K562 (cell line): ENCODE measurements around the gene PPM1G. TPM values are rescaled to one million over a fixed set of nuclear protein-coding genes. Genes with fewer than 3 reads are reported as not detected.

Source experiments
- ATF7 ChIP-seq: fragments of 450-650 bp; IDR thresholded peaks from 2 replicates; pipeline ENCODE4 v1.7.1; 2014; ENCODE audit warnings: mild to moderate bottlenecking, moderate library complexity
- CBX2 ChIP-seq: fragments of 200-600 bp; sonication (generic); IDR thresholded peaks from one replicate; pipeline ENCODE4 v1.6.1; 2012; ENCODE audit warnings: mild to moderate bottlenecking, low read length, inconsistent platforms; ENCODE audit not compliant: insufficient read depth, poor library complexity, severe bottlenecking
- CHD1 ChIP-seq: fragments of 200-600 bp; sonication (generic); IDR thresholded peaks from one replicate; pipeline ENCODE4 v1.6.1; 2012; ENCODE audit warnings: mild to moderate bottlenecking, moderate library complexity, low read length, inconsistent platforms
- DPF2 ChIP-seq: fragments of 450-650 bp; IDR thresholded peaks from 2 replicates; pipeline ENCODE4 v1.6.1; 2016
- FIP1L1 ChIP-seq: fragments of 200-400 bp; formaldehyde crosslinking; IDR thresholded peaks from 2 replicates; pipeline ENCODE4 v1.6.1; 2018; ENCODE audit warnings: mild to moderate bottlenecking, low read depth, low read length; ENCODE audit not compliant: poor library complexity, severe bottlenecking
- GABPB2 ChIP-seq: fragments of 250-450 bp; sonication (Bioruptor Pico); conservative IDR thresholded peaks from 2 replicates; pipeline ENCODE4 v1.5.1; 2021; ENCODE audit warnings: mild to moderate bottlenecking
- HDAC3 ChIP-seq: fragments of 450-650 bp; IDR thresholded peaks from 2 replicates; pipeline ENCODE4 v1.6.1; 2018; ENCODE audit warnings: borderline replicate concordance, mild to moderate bottlenecking, moderate library complexity; ENCODE audit not compliant: partially characterized antibody
- ILF3 ChIP-seq: fragments of 450-650 bp; IDR thresholded peaks from 2 replicates; pipeline ENCODE4 v1.6.1; 2018; ENCODE audit warnings: antibody characterized with exemption, mild to moderate bottlenecking, moderate library complexity, borderline replicate concordance
- ILK ChIP-seq: fragments of 450-650 bp; IDR thresholded peaks from 2 replicates; pipeline ENCODE4 v1.6.1; 2016; ENCODE audit warnings: missing genetic modification characterization, low read depth, mild to moderate bottlenecking, missing compliant biosample characterization, moderate library complexity, borderline replicate concordance
- PHTF2 ChIP-seq: fragments of 250-450 bp; sonication (Bioruptor Pico); IDR thresholded peaks from 2 replicates; pipeline ENCODE4 v1.5.0; 2021; ENCODE audit warnings: mild to moderate bottlenecking
- PYGO2 ChIP-seq: fragments of 450-650 bp; IDR thresholded peaks from 2 replicates; pipeline ENCODE4 v1.6.1; 2016; ENCODE audit warnings: mild to moderate bottlenecking, missing genetic modification characterization, moderate library complexity, missing compliant biosample characterization
- SP2 ChIP-seq: IDR thresholded peaks from 2 replicates; pipeline ENCODE4 v1.6.1; 2011; ENCODE audit warnings: mild to moderate bottlenecking, low read depth, low read length, moderate library complexity; ENCODE audit not compliant: poor library complexity, severe bottlenecking; ENCODE audit errors: extremely low read depth
- TBP ChIP-seq: optimal IDR thresholded peaks from 2 replicates; pipeline ENCODE3; 2011; ENCODE audit warnings: low read depth, low read length, improper control_type of control experiment
- TOE1 ChIP-seq, 2 experiments: fragments of 450-650 bp in 1 of 2; sonication (generic) in 1 of 2; formaldehyde crosslinking in 1 of 2; IDR thresholded peaks; 2 replicates each; pipeline versions ENCODE4 v1.7.1 to v1.8.0; 2016 to 2022; ENCODE audit warnings: borderline replicate concordance in 2 of 2, mild to moderate bottlenecking in 2 of 2, antibody characterized with exemption in 1 of 2, inconsistent platforms in 1 of 2, low read depth in 1 of 2, missing genetic modification reagents in 1 of 2, moderate library complexity in 1 of 2
- ZNF146 ChIP-seq: IDR thresholded peaks from one replicate; pipeline ENCODE4 v1.6.1; 2018; ENCODE audit warnings: missing compliant biosample characterization; ENCODE audit not compliant: unreplicated experiment
- ZNF165 ChIP-seq: fragments of 250-450 bp; sonication (Bioruptor Pico); IDR thresholded peaks from 2 replicates; pipeline ENCODE4 v1.4.0; 2020; ENCODE audit warnings: borderline replicate concordance
- ZNF274 ChIP-seq: IDR thresholded peaks from 2 replicates; pipeline ENCODE4 v1.6.1; 2011; ENCODE audit warnings: low read depth, mild to moderate bottlenecking, low read length, moderate library complexity, borderline replicate concordance
- ZNF347 ChIP-seq: fragments of 450-650 bp; formaldehyde crosslinking; IDR thresholded peaks from 2 replicates; pipeline ENCODE4 v1.4.0; 2020; ENCODE audit warnings: low read depth, mild to moderate bottlenecking, moderate library complexity
- ZNF431 ChIP-seq: sonication (generic); formaldehyde crosslinking; IDR thresholded peaks from 2 replicates; pipeline ENCODE4 v1.8.0; 2022; ENCODE audit warnings: mild to moderate bottlenecking, missing genetic modification reagents
- ZNF444 ChIP-seq: fragments of 250-450 bp; sonication (Bioruptor Pico); IDR thresholded peaks from 2 replicates; pipeline ENCODE4 v1.4.0; 2020; ENCODE audit warnings: mild to moderate bottlenecking, moderate library complexity
- ZNF561 ChIP-seq: fragments of 450-650 bp; formaldehyde crosslinking; conservative IDR thresholded peaks from 2 replicates; pipeline ENCODE4 v1.4.0; 2020; ENCODE audit warnings: mild to moderate bottlenecking, moderate library complexity
- polyA plus RNA-seq, 8 experiments: library from polyadenylated mRNA; depleted of rRNA in 4 of 8; stranded (reverse) in 5 of 8; unstranded in 3 of 8; fragments of >200 nt; fragmentation: Nextera tagmentation in 2 of 8; fragmentation: Illumina TruSeq in 1 of 8; extraction: Ambion mirVana in 2 of 8; extraction: Trizol in 1 of 8; gene quantifications; 2 replicates each; pipeline versions ENCODE4 v1.2.1 to v1.2.3, GENCODE V29; 2011 to 2014; ENCODE audit warnings: inconsistent platforms in 1 of 8, missing spikeins in 1 of 8
- total RNA-seq, 7 experiments: library from RNA; depleted of rRNA in 6 of 7; stranded (reverse); fragments of >200 nt in 6 of 7; fragmentation: Illumina TruSeq in 2 of 7; extraction: Trizol in 2 of 7; gene quantifications; 2 replicates each; pipeline versions ENCODE4 v1.2.1 to v1.2.3, GENCODE V29; 2011 to 2021; ENCODE audit warnings: low replicate concordance in 1 of 7
- TF ChIP-seq, protein P1 (sequence below): sonication (generic); formaldehyde crosslinking; IDR thresholded peaks from 2 replicates; pipeline ENCODE4 v1.8.1; 2023; ENCODE audit warnings: mild to moderate bottlenecking, missing genetic modification reagents
- TF ChIP-seq, protein P2 (sequence below): IDR thresholded peaks from 3 replicates; pipeline ENCODE4 v1.6.1; 2011; ENCODE audit warnings: borderline replicate concordance, mild to moderate bottlenecking, moderate library complexity; ENCODE audit not compliant: insufficient read length; ENCODE audit errors: extremely low read depth

The PPM1G gene
- total and polyA plus RNA-seq, 9 of the 15 experiments (the other 6 are each of a cell fraction or from before 2014, with no cell fraction given), result 61.7 to 230 (median 153) TPM

DNA sequence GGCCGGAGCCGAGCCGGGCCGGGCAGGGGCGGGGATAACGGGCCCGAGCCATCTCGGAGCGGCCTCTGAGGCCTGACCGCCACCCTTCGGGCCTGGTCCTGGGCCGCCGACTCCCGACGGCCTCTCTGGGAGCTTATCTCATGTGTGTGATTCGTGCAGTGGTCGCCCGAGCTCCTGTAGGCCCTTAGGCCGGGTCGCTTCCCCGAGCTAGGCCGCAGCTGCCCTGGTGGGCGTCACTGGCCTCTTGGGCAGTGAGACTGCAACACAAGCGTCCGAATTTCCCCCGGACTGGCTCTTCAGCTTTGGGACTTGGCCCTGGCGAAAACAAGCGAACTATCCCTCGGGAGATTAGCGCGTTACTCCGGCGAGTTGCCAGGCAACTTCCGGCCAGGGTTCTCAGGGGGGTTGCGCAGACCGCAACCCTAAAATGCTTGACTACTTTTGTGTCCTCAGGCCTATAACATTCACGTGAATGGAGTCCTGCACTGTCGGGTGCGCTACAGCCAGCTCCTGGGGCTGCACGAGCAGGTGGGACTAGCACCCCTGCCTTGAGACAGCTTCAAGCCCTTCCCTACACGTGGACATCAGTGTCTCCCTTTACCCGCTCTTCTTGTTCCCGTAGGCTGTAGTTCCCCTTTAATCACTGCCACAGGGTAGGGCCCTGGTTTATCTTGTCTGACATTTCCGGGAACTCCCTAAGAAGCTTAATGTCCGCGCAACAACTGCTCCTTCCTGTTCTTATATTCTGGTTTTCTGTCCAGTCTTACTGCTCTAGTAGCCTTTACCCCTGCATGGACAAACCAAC, 38.4 kb downstream of the PPM1G start (continued):
- TF ChIP-seq TOE1 (IDR thresholded peaks at IDR 0.05; ENCODE audit: borderline replicate concordance), result no peak
- no peak for TF ChIP-seq TOE1 (CRISPR knock-in tag; IDR thresholded peaks at IDR 0.05; ENCODE audit: borderline replicate concordance, low read depth)
- no peak for TF ChIP-seq ZNF274
- TF ChIP-seq ATF7, result 0 out of 2 replicates have a peak, but pooled peaks have one; percentile 37
- peak; percentile 94 for TF ChIP-seq CHD1
- TF ChIP-seq DPF2, result peak; percentile 51; the same call in 1 of the 2 replicates
- TF ChIP-seq ZNF146 (CRISPR knock-in tag), result no peak
- TF ChIP-seq ZNF431 (CRISPR knock-in tag), result no peak
- no peak for TF ChIP-seq ILF3
- TF ChIP-seq GABPB2 (CRISPR knock-in tag), result no peak
- no peak for TF ChIP-seq SP2
- TF ChIP-seq ZNF444, result no peak
- TF ChIP-seq, protein P1, sequence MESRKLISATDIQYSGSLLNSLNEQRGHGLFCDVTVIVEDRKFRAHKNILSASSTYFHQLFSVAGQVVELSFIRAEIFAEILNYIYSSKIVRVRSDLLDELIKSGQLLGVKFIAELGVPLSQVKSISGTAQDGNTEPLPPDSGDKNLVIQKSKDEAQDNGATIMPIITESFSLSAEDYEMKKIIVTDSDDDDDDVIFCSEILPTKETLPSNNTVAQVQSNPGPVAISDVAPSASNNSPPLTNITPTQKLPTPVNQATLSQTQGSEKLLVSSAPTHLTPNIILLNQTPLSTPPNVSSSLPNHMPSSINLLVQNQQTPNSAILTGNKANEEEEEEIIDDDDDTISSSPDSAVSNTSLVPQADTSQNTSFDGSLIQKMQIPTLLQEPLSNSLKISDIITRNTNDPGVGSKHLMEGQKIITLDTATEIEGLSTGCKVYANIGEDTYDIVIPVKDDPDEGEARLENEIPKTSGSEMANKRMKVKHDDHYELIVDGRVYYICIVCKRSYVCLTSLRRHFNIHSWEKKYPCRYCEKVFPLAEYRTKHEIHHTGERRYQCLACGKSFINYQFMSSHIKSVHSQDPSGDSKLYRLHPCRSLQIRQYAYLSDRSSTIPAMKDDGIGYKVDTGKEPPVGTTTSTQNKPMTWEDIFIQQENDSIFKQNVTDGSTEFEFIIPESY, result peak; percentile 31; the same call in 1 of the 2 replicates
- TF ChIP-seq TBP, result no peak
- no peak for TF ChIP-seq FIP1L1
- TF ChIP-seq PYGO2 (tag), result no peak
- TF ChIP-seq, protein P2, sequence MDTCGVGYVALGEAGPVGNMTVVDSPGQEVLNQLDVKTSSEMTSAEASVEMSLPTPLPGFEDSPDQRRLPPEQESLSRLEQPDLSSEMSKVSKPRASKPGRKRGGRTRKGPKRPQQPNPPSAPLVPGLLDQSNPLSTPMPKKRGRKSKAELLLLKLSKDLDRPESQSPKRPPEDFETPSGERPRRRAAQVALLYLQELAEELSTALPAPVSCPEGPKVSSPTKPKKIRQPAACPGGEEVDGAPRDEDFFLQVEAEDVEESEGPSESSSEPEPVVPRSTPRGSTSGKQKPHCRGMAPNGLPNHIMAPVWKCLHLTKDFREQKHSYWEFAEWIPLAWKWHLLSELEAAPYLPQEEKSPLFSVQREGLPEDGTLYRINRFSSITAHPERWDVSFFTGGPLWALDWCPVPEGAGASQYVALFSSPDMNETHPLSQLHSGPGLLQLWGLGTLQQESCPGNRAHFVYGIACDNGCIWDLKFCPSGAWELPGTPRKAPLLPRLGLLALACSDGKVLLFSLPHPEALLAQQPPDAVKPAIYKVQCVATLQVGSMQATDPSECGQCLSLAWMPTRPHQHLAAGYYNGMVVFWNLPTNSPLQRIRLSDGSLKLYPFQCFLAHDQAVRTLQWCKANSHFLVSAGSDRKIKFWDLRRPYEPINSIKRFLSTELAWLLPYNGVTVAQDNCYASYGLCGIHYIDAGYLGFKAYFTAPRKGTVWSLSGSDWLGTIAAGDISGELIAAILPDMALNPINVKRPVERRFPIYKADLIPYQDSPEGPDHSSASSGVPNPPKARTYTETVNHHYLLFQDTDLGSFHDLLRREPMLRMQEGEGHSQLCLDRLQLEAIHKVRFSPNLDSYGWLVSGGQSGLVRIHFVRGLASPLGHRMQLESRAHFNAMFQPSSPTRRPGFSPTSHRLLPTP, result no peak
- TF ChIP-seq ZNF561 (CRISPR knock-in tag), result peak; percentile 74; the same call in 1 of the 2 replicates
- TF ChIP-seq PHTF2 (CRISPR knock-in tag), result no peak
- TF ChIP-seq ZNF165 (CRISPR knock-in tag), result no peak
- no peak for TF ChIP-seq HDAC3
- no peak for TF ChIP-seq CBX2
- TF ChIP-seq ZNF347 (CRISPR knock-in tag), result no peak
- no peak for TF ChIP-seq ILK (tag)
